ENCODE results near the gene NFS1. TPM values are rescaled to one million over a fixed set of nuclear protein-coding genes. Genes with fewer than 3 reads are reported as not detected.

The NFS1 gene
- total and polyA plus RNA-seq, 2 of the 4 experiments (the other 2 are of a cell fraction), result 16.5 to 35.6 TPM

DNA sequence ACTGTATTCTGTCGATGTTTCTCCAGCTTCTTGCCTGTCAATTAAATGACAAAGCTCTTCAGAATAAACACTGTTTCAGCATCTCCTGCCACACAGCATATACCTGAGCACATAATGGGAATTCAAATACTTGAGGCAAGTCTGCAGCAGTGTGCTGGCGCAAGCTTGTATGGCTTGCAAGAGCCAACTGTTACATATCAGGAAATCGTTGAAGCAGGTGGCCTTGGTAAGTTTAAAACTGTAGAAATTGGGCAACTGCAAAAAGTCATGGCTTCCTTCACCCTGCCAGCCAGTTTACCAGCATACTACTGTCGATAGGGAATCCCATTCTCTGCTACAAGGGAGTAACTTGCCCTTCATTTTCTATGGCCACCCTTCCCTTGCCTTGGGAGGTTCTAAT, 57.4 kb downstream of the NFS1 start:
- no peak overlapping the region for H4K5ac ChIP-seq (ENCODE audit: low read depth, low read length)
- peaks cover 4% of the 10 kb centered on the region for H3K4me1 ChIP-seq (ENCODE audit: control insufficient read depth, insufficient read depth, low read length)
- H3K4me2 ChIP-seq (ENCODE audit: low read depth, low read length), result no peak overlapping the region
- no peak overlapping the region for H4K91ac ChIP-seq (ENCODE audit: insufficient read depth, low read depth, low read length)
- no peak overlapping the region for H2BK120ac ChIP-seq (ENCODE audit: low read depth, low read length)
- no peak overlapping the region for H2BK15ac ChIP-seq (ENCODE audit: low read depth, low read length)
- intact Hi-C loops (cut with micrococcal nuclease) (no loop called here), in situ Hi-C loops (cut with MboI; ENCODE audit: low sequenced_read_pairs) (no loop called here), dilution Hi-C loops (cut with HindIII; ENCODE audit: low sequenced_read_pairs, unreplicated experiment) (no loop called here)
- no peaks in the 10 kb centered on the region for H3K36me3 ChIP-seq (ENCODE audit: control insufficient read depth, insufficient read depth, low read length)
- H3K79me1 ChIP-seq (ENCODE audit: low read depth in 1 of 2, low read length in 2 of 2), result peaks cover 55 to 96% of the 10 kb centered on the region in 2 experiments
- no peak overlapping the region for H2BK20ac ChIP-seq (ENCODE audit: low read depth, low read length)
- no peak overlapping the region for H2AFZ ChIP-seq (replicated peaks; ENCODE audit: low read length, poor library complexity)
- H3K4ac ChIP-seq (ENCODE audit: low read depth, low read length), result no peak overlapping the region
- no peak overlapping the region for H3K23ac ChIP-seq (ENCODE audit: low read depth, low read length)
- DNase-seq (no peak), ATAC-seq (ENCODE audit: low read depth) (no peak)
- ChIA-PET POLR2A (ENCODE audit: unreplicated experiment) (no interaction called here), CTCF (no interaction called here)
- TF ChIP-seq USF2 (IDR thresholded peaks at IDR 0.05; ENCODE audit: low read depth, low read length), result no peak
- no peak for TF ChIP-seq SMC3 (IDR thresholded peaks at IDR 0.05; ENCODE audit: low read depth, low read length)
- TF ChIP-seq, protein P1, sequence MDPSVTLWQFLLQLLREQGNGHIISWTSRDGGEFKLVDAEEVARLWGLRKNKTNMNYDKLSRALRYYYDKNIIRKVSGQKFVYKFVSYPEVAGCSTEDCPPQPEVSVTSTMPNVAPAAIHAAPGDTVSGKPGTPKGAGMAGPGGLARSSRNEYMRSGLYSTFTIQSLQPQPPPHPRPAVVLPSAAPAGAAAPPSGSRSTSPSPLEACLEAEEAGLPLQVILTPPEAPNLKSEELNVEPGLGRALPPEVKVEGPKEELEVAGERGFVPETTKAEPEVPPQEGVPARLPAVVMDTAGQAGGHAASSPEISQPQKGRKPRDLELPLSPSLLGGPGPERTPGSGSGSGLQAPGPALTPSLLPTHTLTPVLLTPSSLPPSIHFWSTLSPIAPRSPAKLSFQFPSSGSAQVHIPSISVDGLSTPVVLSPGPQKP (IDR thresholded peaks at IDR 0.05; ENCODE audit: borderline replicate concordance, low read depth, low read length), result no peak
- no peak for TF ChIP-seq NFE2L2 (IDR thresholded peaks at IDR 0.05; ENCODE audit: low read depth, low read length)
- H3K27ac ChIP-seq (ENCODE audit: insufficient read depth, low read length), result no peak overlapping the region
- no peak overlapping the region for H2BK5ac ChIP-seq (ENCODE audit: low read depth, low read length, poor library complexity, severe bottlenecking)
- H2AK9ac ChIP-seq (replicated peaks; ENCODE audit: low read depth, low read length, poor library complexity), result no peak overlapping the region
- H3K18ac ChIP-seq (ENCODE audit: low read depth, low read length), result no peak overlapping the region
- no peak overlapping the region for H3K56ac ChIP-seq (ENCODE audit: extremely low read depth, insufficient read depth, low read length)
- H4K20me1 ChIP-seq (ENCODE audit: insufficient read depth, low read length), result peaks cover 89% of the 10 kb centered on the region
- no peak overlapping the region for H2AK5ac ChIP-seq (ENCODE audit: low read depth, low read length)
- 97% methylated on average over 4 of the region's 4 CpGs; no CpG with 5 or more reads in 1 of the 2 experiments for WGBS, 2 experiments (ENCODE audit: extremely low coverage in 2 of 2, insufficient read length in 1 of 2)
- no TSS peak for BruUV-seq (replicated peaks)
- no peak overlapping the region for H3K14ac ChIP-seq (replicated peaks; ENCODE audit: low read depth, low read length)
- H4K8ac ChIP-seq (ENCODE audit: low read depth in 2 of 2, low read length in 2 of 2), result no peak overlapping the region
- no peaks in the 10 kb centered on the region for H3K27me3 ChIP-seq (ENCODE audit: control insufficient read depth, insufficient read depth, low read length)
- no peak overlapping the region for H3K9ac ChIP-seq (ENCODE audit: low read depth, low read length)
- no peak overlapping the region for H3K4me3 ChIP-seq (ENCODE audit: insufficient read depth, low read depth, low read length)
- H3K9me3 ChIP-seq (ENCODE audit: control insufficient read depth, insufficient read depth, low read length), result no peaks in the 10 kb centered on the region
- peaks cover 36% of the 10 kb centered on the region for H3K9me1 ChIP-seq (ENCODE audit: insufficient read depth, low read length)
